ENCODE results near the gene PRIM2. TPM values are rescaled to one million over a fixed set of nuclear protein-coding genes. Genes with fewer than 3 reads are reported as not detected.
"Not testable (repeated sequence)": the region's sequence is repeated elsewhere in the genome, so short reads cannot be mapped to it uniquely, and the experiment has no call there.

PRIM2 gene
- total RNA-seq, 1 donor from 2014 or later: 16.2 TPM

DNA sequence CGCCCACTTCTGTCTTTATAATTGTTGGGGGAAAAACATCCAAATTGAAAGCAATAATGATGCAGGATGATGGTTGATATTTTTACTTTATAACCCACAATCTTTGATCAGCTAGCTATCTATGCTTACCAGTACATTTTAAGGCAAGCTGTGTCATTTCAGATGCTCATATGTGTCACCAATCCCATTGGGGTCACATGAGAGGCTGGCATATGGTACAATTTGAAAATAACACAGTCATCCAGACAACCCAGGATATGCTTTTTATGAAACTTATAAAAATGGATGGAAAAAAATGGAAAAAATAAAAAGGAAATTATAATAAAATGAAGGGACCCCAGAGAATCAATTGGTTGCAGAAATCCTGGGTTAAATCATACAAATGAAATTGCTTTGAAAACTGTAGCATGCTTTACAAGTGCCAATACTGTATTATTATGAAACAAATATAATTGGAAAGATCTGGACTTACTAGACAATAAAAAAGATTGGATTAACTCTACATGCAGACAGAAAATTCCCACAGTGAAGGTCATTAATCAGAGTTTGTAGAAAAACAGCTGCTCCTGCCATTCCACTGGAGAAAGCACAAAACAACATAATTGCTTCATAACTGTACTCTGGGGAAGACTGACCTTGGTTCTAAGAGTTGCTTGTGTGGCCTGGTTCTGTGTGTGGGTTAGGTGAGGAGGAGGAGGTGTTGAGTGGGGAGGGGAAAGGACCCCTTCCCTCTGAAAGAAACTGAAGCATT lies 13.3 kb upstream of the PRIM2 start:
- H3K4me3 Mint-ChIP-seq (ENCODE audit: unreplicated experiment): no peak overlapping the region
- H3K4me1 Mint-ChIP-seq (ENCODE audit: unreplicated experiment): no peaks in the 10 kb centered on the region
- TF ChIP-seq CTCF (IDR thresholded peaks at IDR 0.05; ENCODE audit: unreplicated experiment): no peak
- H3K9me3 Mint-ChIP-seq (ENCODE audit: unreplicated experiment): no peaks in the 10 kb centered on the region
- H3K27ac Mint-ChIP-seq (ENCODE audit: unreplicated experiment): no peak overlapping the region
- no peak for DNase-seq (ENCODE audit: low spot score)
- H3K36me3 Mint-ChIP-seq (ENCODE audit: low read depth, unreplicated experiment): no peaks in the 10 kb centered on the region
- no peaks in the 10 kb centered on the region for H3K27me3 Mint-ChIP-seq (ENCODE audit: unreplicated experiment)

GRCh38 chr6:57305107-57305506 lies 12.3 kb upstream of the PRIM2 start:
- no peaks in the 10 kb centered on the region for H3K9me3 Mint-ChIP-seq (ENCODE audit: unreplicated experiment)
- no peaks in the 10 kb centered on the region for H3K27me3 Mint-ChIP-seq (ENCODE audit: unreplicated experiment)
- no peak for DNase-seq (ENCODE audit: low spot score)
- H3K4me1 Mint-ChIP-seq (ENCODE audit: unreplicated experiment): no peaks in the 10 kb centered on the region
- H3K36me3 Mint-ChIP-seq (ENCODE audit: low read depth, unreplicated experiment): no peaks in the 10 kb centered on the region
- no peak overlapping the region for H3K27ac Mint-ChIP-seq (ENCODE audit: unreplicated experiment)
- TF ChIP-seq CTCF (IDR thresholded peaks at IDR 0.05; ENCODE audit: unreplicated experiment): no peak
- no peak overlapping the region for H3K4me3 Mint-ChIP-seq (ENCODE audit: unreplicated experiment)

- Mint-ChIP-seq H3K27ac (ENCODE audit: unreplicated experiment) (no peak overlapping the region), H3K27me3 (ENCODE audit: unreplicated experiment) (no peaks in the 10 kb centered on the region), H3K4me1 (ENCODE audit: unreplicated experiment) (no peaks in the 10 kb centered on the region), H3K36me3 (ENCODE audit: low read depth, unreplicated experiment) (no peaks in the 10 kb centered on the region), H3K9me3 (ENCODE audit: unreplicated experiment) (no peaks in the 10 kb centered on the region), H3K4me3 (ENCODE audit: unreplicated experiment) (no peak overlapping the region)
- no peak for DNase-seq (ENCODE audit: low spot score)
- no peak for TF ChIP-seq CTCF (IDR thresholded peaks at IDR 0.05; ENCODE audit: unreplicated experiment)
These were observed 11.7 kb upstream of the PRIM2 start for GRCh38 chr6:57305761-57306160.

DNA sequence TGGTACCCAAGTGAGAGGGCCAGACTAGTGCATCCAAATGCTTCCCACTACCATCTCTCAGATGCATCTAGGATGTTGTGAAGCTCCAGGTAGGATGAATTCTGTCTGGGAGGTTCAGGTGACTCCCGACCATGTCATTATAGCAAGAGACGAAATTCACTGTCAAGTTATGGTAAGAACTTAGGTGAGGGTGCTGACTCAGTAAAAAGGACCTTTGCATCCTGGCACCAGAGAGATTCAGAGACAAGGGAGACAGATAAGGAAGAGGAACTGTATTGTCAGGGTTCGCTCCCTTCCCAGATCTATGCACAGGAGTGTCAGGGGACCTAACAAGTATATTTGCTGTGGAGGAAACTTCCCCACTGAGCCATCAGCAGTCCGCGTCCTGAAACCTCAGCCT lies 11.2 kb upstream of the PRIM2 start:
- Mint-ChIP-seq H3K36me3 (ENCODE audit: low read depth, unreplicated experiment) (no peaks in the 10 kb centered on the region), H3K27ac (ENCODE audit: unreplicated experiment) (no peak overlapping the region), H3K4me1 (ENCODE audit: unreplicated experiment) (no peaks in the 10 kb centered on the region), H3K9me3 (ENCODE audit: unreplicated experiment) (no peaks in the 10 kb centered on the region), H3K4me3 (ENCODE audit: unreplicated experiment) (no peak overlapping the region), H3K27me3 (ENCODE audit: unreplicated experiment) (no peaks in the 10 kb centered on the region)
- DNase-seq (ENCODE audit: low spot score): no peak
- no peak for TF ChIP-seq CTCF (IDR thresholded peaks at IDR 0.05; ENCODE audit: unreplicated experiment)

- no peak for TF ChIP-seq CTCF (IDR thresholded peaks at IDR 0.05; ENCODE audit: unreplicated experiment)
- Mint-ChIP-seq H3K27ac (ENCODE audit: unreplicated experiment) (no peak overlapping the region), H3K4me1 (ENCODE audit: unreplicated experiment) (no peaks in the 10 kb centered on the region)
These were observed 9.6 kb upstream of the PRIM2 start for GRCh38 chr6:57307850-57308249.

GRCh38 chr6:57308755-57309154 lies 8.7 kb upstream of the PRIM2 start:
- not testable (repeated sequence) for H3K4me1 Mint-ChIP-seq (ENCODE audit: unreplicated experiment); H3K9me3 Mint-ChIP-seq (ENCODE audit: unreplicated experiment); DNase-seq (ENCODE audit: low spot score); H3K36me3 Mint-ChIP-seq (ENCODE audit: low read depth, unreplicated experiment); H3K27me3 Mint-ChIP-seq (ENCODE audit: unreplicated experiment); H3K27ac Mint-ChIP-seq (ENCODE audit: unreplicated experiment); H3K4me3 Mint-ChIP-seq (ENCODE audit: unreplicated experiment)

More at GRCh38 chr6:57307850-57308249, 9.6 kb upstream of the PRIM2 start:
- DNase-seq (ENCODE audit: low spot score): no peak
- Mint-ChIP-seq H3K9me3 (ENCODE audit: unreplicated experiment) (no peaks in the 10 kb centered on the region), H3K4me3 (ENCODE audit: unreplicated experiment) (no peak overlapping the region), H3K27me3 (ENCODE audit: unreplicated experiment) (no peaks in the 10 kb centered on the region), H3K36me3 (ENCODE audit: low read depth, unreplicated experiment) (no peaks in the 10 kb centered on the region)

DNA sequence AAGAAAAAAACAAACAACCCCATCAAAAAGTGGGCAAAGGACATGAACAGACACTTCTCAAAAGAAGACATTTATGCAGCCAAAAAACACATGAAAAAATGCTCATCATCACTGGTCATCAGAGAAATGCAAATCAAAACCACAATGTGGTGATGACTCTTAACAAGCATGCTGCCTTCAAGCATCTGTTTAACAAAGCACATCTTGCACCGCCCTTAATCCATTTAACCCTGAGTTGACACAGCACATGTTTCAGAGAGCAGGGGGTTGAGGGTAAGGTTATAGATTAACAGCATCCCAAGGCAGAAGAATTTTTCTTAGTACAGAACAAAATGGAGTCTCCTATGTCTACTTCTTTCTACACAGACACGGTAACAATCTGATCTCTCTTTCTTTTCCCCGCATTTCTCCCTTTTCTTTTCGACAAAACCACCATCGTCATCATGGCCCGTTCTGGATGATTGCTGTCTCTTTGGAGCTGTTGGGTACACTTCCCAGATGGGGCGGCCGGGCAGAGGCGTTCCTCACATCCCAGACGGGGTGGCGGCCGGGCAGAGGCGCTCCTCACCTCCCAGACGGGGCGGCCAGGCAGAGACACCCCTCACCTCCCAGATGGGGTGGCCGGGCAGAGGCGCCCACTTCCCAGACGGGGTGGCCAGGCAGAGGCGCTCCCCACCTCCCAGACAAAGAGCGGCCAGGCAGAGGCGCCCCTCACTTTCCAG lies 7.2 kb upstream of the PRIM2 start:
- not testable (repeated sequence) for DNase-seq (ENCODE audit: low spot score); H3K4me3 Mint-ChIP-seq (ENCODE audit: unreplicated experiment); H3K27ac Mint-ChIP-seq (ENCODE audit: unreplicated experiment); H3K27me3 Mint-ChIP-seq (ENCODE audit: unreplicated experiment); H3K4me1 Mint-ChIP-seq (ENCODE audit: unreplicated experiment); H3K36me3 Mint-ChIP-seq (ENCODE audit: low read depth, unreplicated experiment); H3K9me3 Mint-ChIP-seq (ENCODE audit: unreplicated experiment)
